ENCODE measurements around the gene LRTM2. TPM values are rescaled to one million over a fixed set of nuclear protein-coding genes. Genes with fewer than 3 reads are reported as not detected.
"Not testable (repeated sequence)": the region's sequence is repeated elsewhere in the genome, so short reads cannot be mapped to it uniquely, and the experiment has no call there.

Gene LRTM2
- total RNA-seq, 2 experiments from 2014 or later: not detected

- DNase-seq (no peak), ATAC-seq (no peak)
- Mint-ChIP-seq H3K27ac (no peak overlapping the region), H3K4me1 (ENCODE audit: low read depth) (peaks cover 2% of the 10 kb centered on the region), H3K9me3 (ENCODE audit: insufficient read depth) (no peaks in the 10 kb centered on the region), H3K4me3 (no peak overlapping the region), H3K27me3 (ENCODE audit: low read depth) (peaks cover 26% of the 10 kb centered on the region), H3K36me3 (ENCODE audit: low read depth) (no peaks in the 10 kb centered on the region)
- ChIA-PET POLR2A (no interaction called here), CTCF (interaction anchor here (1.1 to 2.4 kb wide), 2 partner anchors 124 kb away, joined by 3 to 9 read pairs; no protein-coding TSS in a partner anchor)
These were observed 4.3 kb upstream of the LRTM2 start for GRCh38 chr12:1815814-1816729.

- ChIA-PET CTCF (interaction anchor here (1.1 kb wide), 1 partner anchor 123 kb away, joined by 3 read pairs; no protein-coding TSS in a partner anchor), POLR2A (no interaction called here)
- no peak for DNase-seq
- Mint-ChIP-seq H3K27me3 (ENCODE audit: low read depth) (peaks cover 29% of the 10 kb centered on the region), H3K9me3 (ENCODE audit: insufficient read depth) (no peaks in the 10 kb centered on the region), H3K36me3 (ENCODE audit: low read depth) (no peaks in the 10 kb centered on the region), H3K4me1 (ENCODE audit: low read depth) (peaks cover 2% of the 10 kb centered on the region), H3K4me3 (no peak overlapping the region), H3K27ac (no peak overlapping the region)
- no peak for ATAC-seq
These were observed 3.5 kb upstream of the LRTM2 start for GRCh38 chr12:1816730-1817348.

DNA sequence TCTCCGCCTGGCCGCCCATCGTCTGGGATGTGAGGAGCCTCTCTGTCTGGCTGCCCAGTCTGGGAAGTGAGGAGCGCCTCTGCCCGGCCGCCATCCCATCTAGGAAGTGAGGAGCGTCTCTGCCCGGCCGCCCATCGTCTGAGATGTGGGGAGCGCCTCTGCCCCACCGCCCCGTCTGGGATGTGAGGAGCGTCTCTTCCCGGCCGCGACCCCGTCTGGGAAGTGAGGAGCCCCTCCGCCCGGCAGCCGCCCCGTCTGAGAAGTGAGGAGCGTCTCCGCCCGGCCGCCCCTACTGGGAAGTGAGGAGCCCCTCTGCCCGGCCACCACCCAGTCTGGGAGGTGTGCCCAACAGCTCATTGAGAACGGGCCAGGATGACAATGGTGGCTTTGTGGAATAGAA lies 2.4 kb upstream of the LRTM2 start:
- H3K4me1 Mint-ChIP-seq (ENCODE audit: low read depth); H3K4me3 Mint-ChIP-seq; POLR2A ChIA-PET; DNase-seq; H3K9me3 Mint-ChIP-seq (ENCODE audit: insufficient read depth); CTCF ChIA-PET; ATAC-seq; H3K36me3 Mint-ChIP-seq (ENCODE audit: low read depth); H3K27ac Mint-ChIP-seq: not testable (repeated sequence)
- H3K27me3 Mint-ChIP-seq (ENCODE audit: low read depth): peaks cover 29% of the 10 kb centered on the region

DNA sequence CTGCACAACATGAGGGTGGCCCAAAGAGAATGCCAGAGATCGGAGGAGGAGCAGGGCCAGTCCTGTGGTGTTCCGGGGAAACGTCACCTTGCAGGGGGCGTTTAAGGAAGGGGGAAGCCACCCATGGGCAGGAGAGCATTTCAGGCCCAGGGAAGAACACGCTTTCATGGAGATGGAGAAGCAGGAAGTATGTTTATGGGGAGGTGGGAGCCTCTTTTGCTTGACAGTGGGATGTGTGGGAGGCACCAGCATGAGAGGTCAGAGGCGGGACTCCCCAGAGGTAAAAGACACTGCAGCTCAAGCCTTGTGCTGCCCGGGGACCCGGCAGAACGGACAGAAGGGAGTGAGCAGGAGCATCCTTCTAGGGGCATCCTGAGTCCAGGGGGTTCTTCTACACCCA lies 1.3 kb upstream of the LRTM2 start:
- Mint-ChIP-seq H3K4me1 (ENCODE audit: low read depth) (peaks cover 2% of the 10 kb centered on the region), H3K36me3 (ENCODE audit: low read depth) (no peaks in the 10 kb centered on the region), H3K4me3 (no peak overlapping the region), H3K27me3 (ENCODE audit: low read depth) (peaks cover 29% of the 10 kb centered on the region), H3K9me3 (ENCODE audit: insufficient read depth) (no peaks in the 10 kb centered on the region), H3K27ac (no peak overlapping the region)
- no peak for DNase-seq
- ATAC-seq: no peak
- ChIA-PET POLR2A (no interaction called here), CTCF (no interaction called here)

GRCh38 chr12:1819571-1819970 lies 794 bp upstream of the LRTM2 start:
- ATAC-seq (no peak), DNase-seq (no peak)
- Mint-ChIP-seq H3K9me3 (ENCODE audit: insufficient read depth) (no peaks in the 10 kb centered on the region), H3K27me3 (ENCODE audit: low read depth) (peaks cover 28% of the 10 kb centered on the region), H3K36me3 (ENCODE audit: low read depth) (no peaks in the 10 kb centered on the region), H3K4me3 (no peak overlapping the region), H3K27ac (no peak overlapping the region), H3K4me1 (ENCODE audit: low read depth) (peaks cover 2% of the 10 kb centered on the region)
- POLR2A ChIA-PET: no interaction called here
- CTCF ChIA-PET: interaction anchor here (0.7 kb wide), 1 partner anchor 120 kb away, joined by 4 read pairs; no protein-coding TSS in a partner anchor

DNA sequence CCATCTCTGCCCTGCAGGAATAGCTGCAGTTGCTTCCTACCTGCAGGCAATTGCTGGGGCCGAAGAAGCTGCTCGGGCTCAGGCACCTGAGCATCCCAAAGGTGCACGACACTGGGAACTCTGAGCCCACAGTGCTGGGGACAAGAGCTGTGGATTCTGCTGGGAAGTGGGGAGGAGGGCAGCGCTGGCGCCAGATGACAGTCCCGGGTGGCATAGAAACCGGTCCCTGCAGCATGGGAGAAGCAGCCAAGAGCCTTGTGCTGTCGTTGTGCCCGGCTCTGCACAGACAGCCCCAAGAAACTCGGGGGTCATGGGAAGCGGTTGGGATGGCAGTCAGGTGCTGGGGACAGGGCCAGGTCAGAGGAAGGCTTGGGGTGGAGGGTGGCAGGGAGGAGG lies 529 bp downstream of the LRTM2 start:
- H3K27me3 Mint-ChIP-seq (ENCODE audit: low read depth): peaks cover 25% of the 10 kb centered on the region
- ChIA-PET POLR2A (no interaction called here), CTCF (no interaction called here)
- no peak overlapping the region for H3K27ac Mint-ChIP-seq
- ATAC-seq: no peak
- no peaks in the 10 kb centered on the region for H3K36me3 Mint-ChIP-seq (ENCODE audit: low read depth)
- no peak overlapping the region for H3K4me3 Mint-ChIP-seq
- no peak for DNase-seq
- H3K4me1 Mint-ChIP-seq (ENCODE audit: low read depth): peaks cover 2% of the 10 kb centered on the region
- H3K9me3 Mint-ChIP-seq (ENCODE audit: insufficient read depth): no peaks in the 10 kb centered on the region

DNA sequence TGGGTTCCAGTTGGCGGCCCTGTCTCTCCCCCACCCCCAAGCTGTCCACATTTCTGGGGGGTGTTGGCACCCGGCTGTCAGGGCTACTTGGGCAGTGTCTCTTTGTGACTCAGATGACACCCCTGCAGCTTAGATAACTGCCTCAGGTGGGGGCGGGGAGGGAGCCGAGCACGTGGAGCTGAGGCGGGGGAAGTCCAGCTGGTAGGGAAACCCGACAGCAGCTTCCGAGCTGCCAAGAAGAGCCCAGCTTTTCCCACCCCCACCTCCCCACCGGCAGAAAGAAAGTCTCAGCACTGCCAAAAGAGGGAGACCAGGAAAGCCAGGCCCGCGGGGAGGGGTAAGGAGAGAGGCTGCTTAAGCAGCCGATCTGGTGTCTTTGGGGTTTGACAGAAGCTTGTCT lies 1.4 kb downstream of the LRTM2 start:
- ChIA-PET CTCF (no interaction called here), POLR2A (no interaction called here)
- Mint-ChIP-seq H3K4me3 (no peak overlapping the region), H3K27me3 (ENCODE audit: low read depth) (peaks cover 25% of the 10 kb centered on the region), H3K9me3 (ENCODE audit: insufficient read depth) (no peaks in the 10 kb centered on the region), H3K27ac (no peak overlapping the region), H3K36me3 (ENCODE audit: low read depth) (no peaks in the 10 kb centered on the region), H3K4me1 (ENCODE audit: low read depth) (peaks cover 2% of the 10 kb centered on the region)
- DNase-seq: no peak
- no peak for ATAC-seq

GRCh38 chr12:1822699-1823098 lies 2.3 kb downstream of the LRTM2 start:
- Mint-ChIP-seq H3K27ac (no peak overlapping the region), H3K4me3 (no peak overlapping the region), H3K36me3 (ENCODE audit: low read depth) (no peaks in the 10 kb centered on the region), H3K4me1 (ENCODE audit: low read depth) (peaks cover 2% of the 10 kb centered on the region), H3K9me3 (ENCODE audit: insufficient read depth) (no peaks in the 10 kb centered on the region), H3K27me3 (ENCODE audit: low read depth) (peaks cover 25% of the 10 kb centered on the region)
- no peak for DNase-seq
- no peak for ATAC-seq
- CTCF ChIA-PET: no interaction called here
- POLR2A ChIA-PET: no interaction called here

DNA sequence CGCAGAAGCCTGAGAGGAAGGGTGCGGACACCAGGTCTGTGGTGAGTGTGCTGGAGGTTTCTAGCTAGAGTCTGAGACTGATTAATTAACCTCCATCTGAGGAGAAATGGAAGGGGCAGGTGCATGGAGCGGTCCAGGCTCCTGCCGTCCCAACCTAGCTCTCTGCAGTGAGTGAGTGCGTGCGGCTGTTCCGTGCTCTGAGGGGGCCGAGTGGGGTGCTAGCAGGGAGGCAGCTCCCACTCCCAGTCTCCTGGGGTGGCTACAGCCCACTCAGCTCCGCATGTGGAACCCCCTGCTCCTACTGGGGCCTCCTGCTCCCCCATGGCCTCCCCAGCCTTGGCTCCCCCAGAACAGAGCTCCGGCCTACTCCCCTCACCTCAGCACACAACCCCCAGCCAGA lies 2.9 kb downstream of the LRTM2 start:
- POLR2A ChIA-PET: no interaction called here
- Mint-ChIP-seq H3K4me1 (ENCODE audit: low read depth) (peaks cover 2% of the 10 kb centered on the region), H3K27me3 (ENCODE audit: low read depth) (peaks cover 25% of the 10 kb centered on the region), H3K27ac (no peak overlapping the region), H3K36me3 (ENCODE audit: low read depth) (no peaks in the 10 kb centered on the region), H3K9me3 (ENCODE audit: insufficient read depth) (no peaks in the 10 kb centered on the region), H3K4me3 (no peak overlapping the region)
- CTCF ChIA-PET: no interaction called here
- DNase-seq (no peak), ATAC-seq (no peak)

- Mint-ChIP-seq H3K9me3 (ENCODE audit: insufficient read depth) (no peaks in the 10 kb centered on the region), H3K27ac (no peak overlapping the region), H3K4me1 (ENCODE audit: low read depth) (no peaks in the 10 kb centered on the region), H3K36me3 (ENCODE audit: low read depth) (no peaks in the 10 kb centered on the region), H3K27me3 (ENCODE audit: low read depth) (peaks cover 10% of the 10 kb centered on the region), H3K4me3 (no peak overlapping the region)
- no peak for ATAC-seq
- CTCF ChIA-PET: no interaction called here
- DNase-seq: no peak
- POLR2A ChIA-PET: no interaction called here
These were observed 5.2 kb downstream of the LRTM2 start for GRCh38 chr12:1825382-1826102.

- Mint-ChIP-seq H3K27ac (no peak overlapping the region), H3K4me3 (no peak overlapping the region), H3K9me3 (ENCODE audit: insufficient read depth) (no peaks in the 10 kb centered on the region), H3K36me3 (ENCODE audit: low read depth) (no peaks in the 10 kb centered on the region), H3K4me1 (ENCODE audit: low read depth) (no peaks in the 10 kb centered on the region), H3K27me3 (ENCODE audit: low read depth) (peaks cover 10% of the 10 kb centered on the region)
- ChIA-PET CTCF (no interaction called here), POLR2A (no interaction called here)
- ATAC-seq (no peak), DNase-seq (no peak)
These were observed 6.0 kb downstream of the LRTM2 start for GRCh38 chr12:1826401-1826800.

Data from activated CD8-positive, alpha-beta T cell treated with anti-CD3 and anti-CD28 coated beads, Interleukin-2, amount 10 ng/mL, durations not matched to agents 7 days and 5 days (primary cell).